Measurements from ENCODE around the gene ADORA1. TPM values are rescaled to one million over a fixed set of nuclear protein-coding genes. Genes with fewer than 3 reads are reported as not detected.

ADORA1 gene
- total RNA-seq, 1 donor from 2014 or later, result not detected

GRCh38 chr1:203166192-203166940 is 38.8 kb downstream of the ADORA1 start:
- DNase-seq (ENCODE audit: low spot score), result no peak
- Mint-ChIP-seq H3K9me3 (no peaks in the 10 kb centered on the region), H3K36me3 (ENCODE audit: low read depth) (no peaks in the 10 kb centered on the region), H3K27me3 (ENCODE audit: low read depth) (peaks cover 3% of the 10 kb centered on the region), H3K4me1 (ENCODE audit: low read depth) (no peaks in the 10 kb centered on the region), H3K27ac (no peak overlapping the region), H3K4me3 (ENCODE audit: low read depth) (no peak overlapping the region)
- intact Hi-C loops (cut with micrococcal nuclease), result no loop called here

- intact Hi-C loops (cut with micrococcal nuclease), result no loop called here
- Mint-ChIP-seq H3K27ac (no peak overlapping the region), H3K27me3 (ENCODE audit: low read depth) (peaks cover 3% of the 10 kb centered on the region), H3K4me3 (ENCODE audit: low read depth) (no peak overlapping the region), H3K4me1 (ENCODE audit: low read depth) (no peaks in the 10 kb centered on the region), H3K9me3 (no peaks in the 10 kb centered on the region), H3K36me3 (ENCODE audit: low read depth) (no peaks in the 10 kb centered on the region)
- no peak for DNase-seq (ENCODE audit: low spot score)
These were observed 39.7 kb downstream of the ADORA1 start for GRCh38 chr1:203167026-203167912.

- Mint-ChIP-seq H3K4me1 (ENCODE audit: low read depth) (no peaks in the 10 kb centered on the region), H3K36me3 (ENCODE audit: low read depth) (no peaks in the 10 kb centered on the region), H3K27me3 (ENCODE audit: low read depth) (peaks cover 3% of the 10 kb centered on the region), H3K4me3 (ENCODE audit: low read depth) (no peak overlapping the region), H3K9me3 (no peaks in the 10 kb centered on the region), H3K27ac (no peak overlapping the region)
- DNase-seq (ENCODE audit: low spot score), result no peak
- intact Hi-C loops (cut with micrococcal nuclease), result no loop called here
These were observed 40.3 kb downstream of the ADORA1 start for GRCh38 chr1:203167913-203168200.

GRCh38 chr1:203168256-203168786 is 40.8 kb downstream of the ADORA1 start:
- Mint-ChIP-seq H3K4me3 (ENCODE audit: low read depth) (no peak overlapping the region), H3K27me3 (ENCODE audit: low read depth) (peaks cover 3% of the 10 kb centered on the region), H3K4me1 (ENCODE audit: low read depth) (no peaks in the 10 kb centered on the region), H3K27ac (no peak overlapping the region), H3K9me3 (no peaks in the 10 kb centered on the region), H3K36me3 (ENCODE audit: low read depth) (no peaks in the 10 kb centered on the region)
- intact Hi-C loops (cut with micrococcal nuclease), result no loop called here
- DNase-seq (ENCODE audit: low spot score), result no peak

- Mint-ChIP-seq H3K36me3 (ENCODE audit: low read depth) (no peaks in the 10 kb centered on the region), H3K4me1 (ENCODE audit: low read depth) (no peaks in the 10 kb centered on the region), H3K4me3 (ENCODE audit: low read depth) (no peak overlapping the region), H3K27ac (no peak overlapping the region), H3K9me3 (no peaks in the 10 kb centered on the region), H3K27me3 (ENCODE audit: low read depth) (peaks cover 3% of the 10 kb centered on the region)
- intact Hi-C loops (cut with micrococcal nuclease), result no loop called here
- no peak for DNase-seq (ENCODE audit: low spot score)
These were observed 41.5 kb downstream of the ADORA1 start for GRCh38 chr1:203168991-203169390.

- Mint-ChIP-seq H3K4me3 (ENCODE audit: low read depth) (no peak overlapping the region), H3K9me3 (no peaks in the 10 kb centered on the region), H3K36me3 (ENCODE audit: low read depth) (no peaks in the 10 kb centered on the region), H3K4me1 (ENCODE audit: low read depth) (no peaks in the 10 kb centered on the region), H3K27me3 (ENCODE audit: low read depth) (no peaks in the 10 kb centered on the region), H3K27ac (no peak overlapping the region)
- DNase-seq (ENCODE audit: low spot score), result no peak
- intact Hi-C loops (cut with micrococcal nuclease), result no loop called here
These were observed 42.4 kb downstream of the ADORA1 start for GRCh38 chr1:203169770-203170520.

GRCh38 chr1:203170625-203171330 is 43.3 kb downstream of the ADORA1 start:
- Mint-ChIP-seq H3K36me3 (ENCODE audit: low read depth) (no peaks in the 10 kb centered on the region), H3K27ac (no peak overlapping the region), H3K4me1 (ENCODE audit: low read depth) (no peaks in the 10 kb centered on the region), H3K4me3 (ENCODE audit: low read depth) (no peak overlapping the region), H3K27me3 (ENCODE audit: low read depth) (no peaks in the 10 kb centered on the region), H3K9me3 (no peaks in the 10 kb centered on the region)
- intact Hi-C loops (cut with micrococcal nuclease), result no loop called here
- DNase-seq (ENCODE audit: low spot score), result no peak

GRCh38 chr1:203171341-203172183 is 44.0 kb downstream of the ADORA1 start:
- H3K36me3 Mint-ChIP-seq (ENCODE audit: low read depth), result no peaks in the 10 kb centered on the region
- DNase-seq (ENCODE audit: low spot score), result no peak
- no peak overlapping the region for H3K4me3 Mint-ChIP-seq (ENCODE audit: low read depth)
- intact Hi-C loops (cut with micrococcal nuclease), result loop anchor here (1.0 kb wide), 1 partner anchor 132 kb away; no protein-coding TSS in a partner anchor
- H3K27ac Mint-ChIP-seq, result no peak overlapping the region
- H3K4me1 Mint-ChIP-seq (ENCODE audit: low read depth), result no peaks in the 10 kb centered on the region
- H3K27me3 Mint-ChIP-seq (ENCODE audit: low read depth), result no peaks in the 10 kb centered on the region
- no peaks in the 10 kb centered on the region for H3K9me3 Mint-ChIP-seq

GRCh38 chr1:203172184-203173010 is 44.9 kb downstream of the ADORA1 start:
- no peaks in the 10 kb centered on the region for H3K9me3 Mint-ChIP-seq
- no peaks in the 10 kb centered on the region for H3K27me3 Mint-ChIP-seq (ENCODE audit: low read depth)
- intact Hi-C loops (cut with micrococcal nuclease), result loop anchor here (1.0 kb wide), 1 partner anchor 133 kb away; no protein-coding TSS in a partner anchor
- H3K27ac Mint-ChIP-seq, result no peak overlapping the region
- no peaks in the 10 kb centered on the region for H3K4me1 Mint-ChIP-seq (ENCODE audit: low read depth)
- H3K36me3 Mint-ChIP-seq (ENCODE audit: low read depth), result no peaks in the 10 kb centered on the region
- H3K4me3 Mint-ChIP-seq (ENCODE audit: low read depth), result no peak overlapping the region
- DNase-seq (ENCODE audit: low spot score), result peak; percentile 19

- H3K36me3 Mint-ChIP-seq (ENCODE audit: low read depth), result no peaks in the 10 kb centered on the region
- H3K4me1 Mint-ChIP-seq (ENCODE audit: low read depth), result no peaks in the 10 kb centered on the region
- no peak overlapping the region for H3K27ac Mint-ChIP-seq
- no peaks in the 10 kb centered on the region for H3K9me3 Mint-ChIP-seq
- H3K4me3 Mint-ChIP-seq (ENCODE audit: low read depth), result no peak overlapping the region
- intact Hi-C loops (cut with micrococcal nuclease), result no loop called here
- no peak for DNase-seq (ENCODE audit: low spot score)
- H3K27me3 Mint-ChIP-seq (ENCODE audit: low read depth), result no peaks in the 10 kb centered on the region
These were observed 45.6 kb downstream of the ADORA1 start for GRCh38 chr1:203173011-203173555.

- Mint-ChIP-seq H3K9me3 (no peaks in the 10 kb centered on the region), H3K27me3 (ENCODE audit: low read depth) (no peaks in the 10 kb centered on the region), H3K36me3 (ENCODE audit: low read depth) (no peaks in the 10 kb centered on the region), H3K4me1 (ENCODE audit: low read depth) (no peaks in the 10 kb centered on the region), H3K4me3 (ENCODE audit: low read depth) (no peak overlapping the region), H3K27ac (no peak overlapping the region)
- DNase-seq (ENCODE audit: low spot score), result no peak
- intact Hi-C loops (cut with micrococcal nuclease), result no loop called here
These were observed 46.0 kb downstream of the ADORA1 start for GRCh38 chr1:203173566-203173965.

Measured in activated T-helper 2 cell treated with anti-CD3 and anti-CD28 coated beads, Interferon-gamma antibody, Interleukin-2, Interleukin-4, amounts not matched to agents 10 μg/mL and 5 μg/mL and 100 μg/mL, durations not matched to agents 14 hours and 24 hours and 36 hours (primary cell).